Sigmoid colon (tissue), 3 donors: ENCODE measurements around the gene RHBDF1.

ENCODE experiments used
- CTCF ChIP-seq, 4 experiments: fragments of 450-650 bp in 3 of 4; fragments of 200-600 bp in 1 of 4; IDR thresholded peaks; one replicate each; pipeline ENCODE4 v1.5.1; 2016 to 2019; ENCODE audit warnings: antibody characterized with exemption in 4 of 4, mild to moderate bottlenecking in 3 of 4, moderate library complexity in 2 of 4
- POLR2A ChIP-seq, 2 donors: fragments of 450-650 bp; IDR thresholded peaks; one replicate each; pipeline ENCODE4 v1.6.1; 2016; ENCODE audit warnings: antibody characterized with exemption in 2 of 2, mild to moderate bottlenecking in 2 of 2, moderate library complexity in 2 of 2

- no peak for TF ChIP-seq POLR2A (IDR thresholded peaks at IDR 0.05)
- no peak for TF ChIP-seq CTCF (IDR thresholded peaks at IDR 0.05)
These were observed 29.7 kb downstream of the RHBDF1 start for GRCh38 chr16:42691-43090.
